GM19035 (cell line): ENCODE data around the gene CLDN9.

Source experiments
- ATAC-seq: cut with Tn5 transposase; IDR thresholded peaks from one replicate; pipeline ENCODE4 v1.9.1; 2021; ENCODE audit not compliant: unreplicated experiment

CLDN9 gene

GRCh38 chr16:2974319-2975056 lies 38.2 kb upstream of the CLDN9 start:
- ATAC-seq = no peak

DNA sequence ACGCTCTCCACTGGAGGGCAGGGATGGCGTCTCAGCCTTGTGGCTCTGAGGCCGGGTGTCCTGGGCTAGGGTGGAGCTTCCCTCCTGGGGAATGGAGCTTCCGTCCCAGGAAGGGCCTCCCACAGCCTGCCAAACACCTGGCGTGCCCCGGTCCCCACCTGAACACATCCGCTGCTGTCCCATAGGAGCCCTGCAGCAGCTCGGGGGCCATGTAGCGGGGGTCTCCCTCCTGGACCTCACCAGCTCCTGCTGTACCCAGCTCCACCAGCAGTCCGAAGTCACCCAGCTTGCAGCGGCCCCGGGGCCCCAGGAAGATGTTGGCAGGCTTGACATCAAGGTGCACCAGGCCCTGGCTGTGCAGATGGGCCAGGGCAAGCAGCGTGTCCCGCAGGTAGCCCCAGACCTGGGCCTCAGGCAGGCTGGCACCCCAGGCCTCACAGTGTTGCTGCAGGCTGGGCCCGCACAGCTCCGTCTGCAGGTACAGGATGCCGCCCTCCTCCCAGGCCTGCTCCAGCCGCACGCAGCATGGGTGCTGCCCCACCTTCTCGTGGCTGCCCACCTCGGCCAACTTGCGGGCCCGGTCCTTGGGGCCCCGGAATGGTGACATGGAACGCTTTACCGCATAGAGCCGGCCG lies 37.4 kb upstream of the CLDN9 start:
- no peak for ATAC-seq

GRCh38 chr16:2976201-2976600 lies 36.5 kb upstream of the CLDN9 start:
- no peak for ATAC-seq

GRCh38 chr16:2976673-2977072 lies 36.0 kb upstream of the CLDN9 start:
- ATAC-seq = no peak

DNA sequence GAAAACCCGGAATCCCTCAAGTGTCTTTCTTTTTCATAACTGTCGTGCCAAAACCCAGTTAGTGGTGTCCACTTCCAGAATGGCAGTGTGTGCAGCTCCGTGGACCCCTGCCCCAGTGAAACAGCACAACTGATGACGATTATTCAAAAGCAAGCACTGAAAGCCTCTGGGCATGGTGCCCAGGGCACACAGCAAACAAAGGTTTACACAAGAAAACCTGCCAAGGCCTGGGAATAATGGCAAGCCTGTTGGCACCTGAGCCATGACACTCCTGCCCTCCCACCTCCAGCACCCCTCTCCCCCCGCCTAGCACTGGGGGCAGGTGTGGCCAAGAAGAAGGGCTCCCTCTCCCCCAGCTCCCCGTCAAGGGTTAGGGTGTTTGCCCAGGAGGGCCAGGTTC lies 35.3 kb upstream of the CLDN9 start:
- ATAC-seq = no peak

DNA sequence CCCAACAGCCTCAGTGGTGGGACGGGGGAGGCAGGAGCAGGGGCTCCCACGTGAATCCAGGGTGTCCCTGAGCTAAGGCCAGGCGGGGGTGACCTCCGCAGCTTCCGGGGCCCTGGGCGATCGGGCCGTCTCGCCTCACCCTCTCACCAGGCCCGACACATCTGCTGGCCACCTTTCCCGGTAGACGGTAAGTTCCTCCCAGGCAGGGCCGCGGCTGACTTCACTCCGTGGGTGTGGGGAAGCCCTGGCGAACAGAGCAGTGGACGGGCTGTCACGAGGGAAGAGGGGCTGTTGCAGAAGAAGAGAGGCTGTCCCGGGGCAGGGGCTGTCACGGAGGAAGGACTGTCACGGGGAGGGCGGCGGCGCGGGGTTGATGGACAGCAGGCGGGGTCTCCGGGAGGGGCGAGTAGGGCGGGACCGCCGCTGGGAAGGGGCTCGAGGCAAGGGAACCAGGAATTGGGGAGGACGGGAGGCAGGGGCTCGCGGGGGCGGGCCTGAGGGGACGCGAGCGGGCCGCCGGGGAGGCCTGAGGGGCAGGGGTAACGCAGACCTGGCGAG lies 33.0 kb upstream of the CLDN9 start:
- ATAC-seq = no peak

GRCh38 chr16:2980227-2981176 lies 32.2 kb upstream of the CLDN9 start, which contains the start of gene PKMYT1:
PKMYT1 (minus strand) TSS chr16:2980446; CDS start chr16:2979657, 789 bp downstream.
- peak; percentile 81 for ATAC-seq

DNA sequence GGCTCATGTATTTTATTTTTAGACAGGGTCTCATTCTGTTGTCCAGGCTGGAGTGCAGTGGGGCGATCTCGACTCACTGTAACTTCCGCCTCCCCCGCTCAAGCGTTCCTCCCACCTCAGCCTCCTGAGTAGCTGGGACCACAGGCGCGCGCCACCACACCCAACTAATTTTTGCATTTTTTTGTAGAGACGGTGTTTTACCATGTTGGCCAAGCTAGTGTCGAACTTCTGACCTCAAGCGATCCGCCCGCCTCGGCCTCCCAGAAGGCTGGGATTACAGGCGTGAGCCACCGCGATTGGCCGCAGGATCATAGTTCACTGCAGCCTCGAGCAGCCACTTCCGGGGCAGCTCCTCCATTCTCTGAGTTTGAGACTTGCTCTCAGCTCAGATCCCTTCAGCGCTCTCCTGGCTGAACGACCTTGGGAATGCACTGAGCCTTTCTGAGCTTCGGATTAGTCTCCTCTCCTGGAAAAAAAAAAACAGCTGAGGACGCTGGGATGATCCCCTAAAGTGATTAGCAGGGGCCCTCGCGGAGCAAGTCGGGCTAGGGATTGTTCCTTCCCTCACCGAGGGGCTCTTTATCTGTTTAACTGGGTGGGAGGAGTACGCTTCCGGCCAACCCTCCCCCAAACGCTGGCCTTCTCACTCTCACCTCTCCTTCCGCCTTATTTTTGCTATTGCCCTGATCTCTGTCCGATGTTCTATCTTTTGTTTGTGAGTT lies 31.4 kb upstream of the CLDN9 start:
- no peak for ATAC-seq

- ATAC-seq = no peak
Measured at GRCh38 chr16:2981899-2982250, 30.8 kb upstream of the CLDN9 start.

DNA sequence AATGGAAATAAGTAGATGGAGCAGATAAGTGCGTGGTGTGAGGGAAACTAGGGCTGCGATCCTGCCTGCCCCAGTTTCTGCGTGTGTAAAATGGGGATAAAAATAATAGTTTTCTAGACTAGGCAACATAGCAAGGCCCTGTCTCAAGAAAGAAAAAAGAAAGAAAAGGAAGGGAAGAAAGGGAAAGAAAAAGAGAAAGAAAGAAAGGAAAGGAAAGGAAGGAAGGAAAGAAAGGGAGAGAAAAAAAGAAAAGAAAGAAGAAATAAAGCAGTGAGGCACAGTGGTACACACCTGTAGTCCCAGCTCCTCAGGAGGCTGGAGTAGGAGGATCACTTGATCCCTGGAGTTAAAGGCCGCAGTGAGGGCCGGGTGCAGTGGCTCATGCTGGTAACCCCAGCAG lies 30.3 kb upstream of the CLDN9 start:
- ATAC-seq = no peak

- no peak for ATAC-seq
Measured at GRCh38 chr16:2983706-2984136, 29.0 kb upstream of the CLDN9 start.

GRCh38 chr16:2985462-2985861 lies 27.3 kb upstream of the CLDN9 start:
- ATAC-seq = no peak

DNA sequence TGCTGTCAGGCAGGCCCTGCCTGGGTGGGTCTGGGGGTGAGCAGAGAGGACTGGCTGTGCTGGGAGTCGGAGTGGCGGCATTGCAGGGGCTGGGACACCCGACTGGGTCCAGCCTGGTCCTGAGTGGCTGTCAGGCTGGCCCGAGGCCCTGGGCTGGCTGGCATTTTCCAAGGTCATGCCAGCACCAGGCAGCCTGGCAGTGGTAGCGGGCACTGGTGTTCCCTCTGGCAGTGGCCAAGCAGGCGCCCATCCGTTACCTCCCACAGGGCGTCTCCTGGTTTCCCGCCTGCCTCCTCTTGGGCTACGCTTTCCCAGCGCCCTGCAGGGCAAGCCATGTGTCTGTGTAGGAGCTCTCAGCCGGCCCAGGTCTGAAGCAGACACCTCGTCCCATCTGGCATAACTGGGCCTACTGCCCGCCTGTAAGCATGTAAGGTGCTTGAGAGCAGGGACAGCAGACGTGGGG lies 26.8 kb upstream of the CLDN9 start:
- no peak for ATAC-seq

GRCh38 chr16:2986623-2987188 lies 26.0 kb upstream of the CLDN9 start:
- ATAC-seq = no peak

- no peak for ATAC-seq
Measured at GRCh38 chr16:2987286-2987685, 25.4 kb upstream of the CLDN9 start.

GRCh38 chr16:2987833-2988232 lies 24.9 kb upstream of the CLDN9 start:
- ATAC-seq = no peak

DNA sequence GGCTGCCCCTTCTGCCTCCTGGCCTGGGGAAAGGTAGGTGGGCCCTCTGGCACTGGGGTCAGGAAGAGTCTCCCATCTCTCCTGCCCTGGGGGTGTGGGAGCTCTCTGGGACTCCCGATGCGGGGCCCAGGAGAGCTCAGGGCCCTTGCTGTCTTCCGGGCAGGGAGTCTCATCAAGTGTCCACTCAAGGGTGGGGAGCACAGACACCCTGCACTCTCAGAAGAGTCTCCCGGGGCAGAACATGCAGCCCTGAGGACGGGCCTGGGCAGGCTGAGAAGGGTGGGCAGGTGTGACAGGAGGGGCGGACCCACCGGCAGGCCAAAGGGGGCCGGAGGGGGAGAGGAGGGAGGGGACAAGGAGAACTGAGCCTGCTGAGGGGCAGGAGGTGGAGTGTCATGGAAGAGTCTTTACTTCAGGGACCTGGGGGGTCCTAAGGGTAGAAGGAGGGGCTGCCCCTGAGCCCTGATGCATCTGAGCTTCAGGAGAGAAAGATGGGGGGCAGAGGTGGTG lies 24.1 kb upstream of the CLDN9 start:
- no peak for ATAC-seq

- no peak for ATAC-seq
Measured at GRCh38 chr16:2990891-2991290, 21.8 kb upstream of the CLDN9 start.

DNA sequence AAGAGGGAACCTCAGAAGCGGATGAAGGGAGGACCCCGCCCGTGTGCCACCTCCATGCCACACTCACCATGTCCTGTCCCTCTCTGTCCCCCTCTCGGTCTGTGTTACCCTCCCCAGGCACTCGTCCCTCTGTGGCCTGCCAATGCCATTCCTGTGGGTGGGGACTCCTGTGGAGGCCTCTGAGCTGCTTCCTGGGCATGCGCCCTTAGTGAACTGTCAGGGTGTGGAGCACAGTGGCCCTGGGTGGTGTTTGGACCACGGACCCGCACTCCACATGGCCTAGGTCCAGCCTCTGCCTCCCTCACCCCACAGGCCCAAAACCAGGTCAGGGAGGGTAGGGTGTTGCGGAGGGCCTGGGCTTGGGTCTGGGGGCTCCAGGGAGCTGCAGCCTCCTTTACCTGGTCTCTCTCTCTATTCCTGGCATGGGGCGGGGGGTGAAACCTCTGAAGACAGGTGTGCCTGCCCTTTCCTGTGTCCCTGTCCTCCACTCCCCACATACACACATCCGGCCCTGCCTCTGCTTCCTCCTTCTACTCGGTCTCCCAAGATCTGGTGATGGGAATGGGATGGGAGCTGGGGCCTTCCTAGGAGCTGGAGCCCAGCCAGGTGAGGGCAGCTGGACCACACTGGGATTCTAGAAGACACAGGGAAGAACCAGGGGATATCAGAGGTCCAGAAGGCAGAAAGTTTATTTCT lies 21.0 kb upstream of the CLDN9 start:
- ATAC-seq = no peak
